WTC11 (cell line): Measurements from ENCODE around the gene ZNRF2. TPM values are rescaled to one million over a fixed set of nuclear protein-coding genes. Genes with fewer than 3 reads are reported as not detected.

Experiments used
- ATAC-seq: fragments of 200-7000 bp; cut with Tn5 transposase; 2 replicates; pipeline ENCODE4 v1.10.0; 2021; ENCODE audit warnings: mild to moderate bottlenecking, moderate library complexity
- CTCF ChIA-PET: fragments of 300-600 bp; sonication (Branson Sonifier 250); formaldehyde crosslinking; loops from one replicate; lab custom pipeline; 2021; ENCODE audit warnings: antibody characterized with exemption; lab: Charles Lee
- POLR2A ChIA-PET: fragments of 350-600 bp; sonication (Branson Sonifier 250); formaldehyde crosslinking; loops from one replicate; lab custom pipeline; 2021; ENCODE audit warnings: antibody characterized with exemption; lab: Charles Lee
- DNase-seq: peaks from one replicate; pipeline ENCODE4 v3.0.0; 2021; ENCODE audit warnings: low spot score
- H3K27ac Mint-ChIP-seq: 2 replicates; pipeline ENCODE4 v1.8.0; 2021; ENCODE audit warnings: mixed read lengths
- H3K27me3 Mint-ChIP-seq: 2 replicates; pipeline ENCODE4 v1.8.0; 2021; ENCODE audit warnings: low read depth, mild to moderate bottlenecking, moderate library complexity, mixed read lengths
- H3K36me3 Mint-ChIP-seq: 2 replicates; pipeline ENCODE4 v1.8.0; 2021; ENCODE audit warnings: mixed read lengths
- H3K4me1 Mint-ChIP-seq: 2 replicates; pipeline ENCODE4 v1.8.0; 2022; ENCODE audit warnings: mixed read lengths
- H3K4me3 Mint-ChIP-seq: 2 replicates; pipeline ENCODE4 v1.8.0; 2021; ENCODE audit warnings: mild to moderate bottlenecking, moderate library complexity, mixed read lengths
- H3K9me3 Mint-ChIP-seq: 2 replicates; pipeline ENCODE4 v1.8.0; 2021; ENCODE audit warnings: mixed read lengths
- CREB1 ChIP-seq: sonication (generic); formaldehyde crosslinking; IDR thresholded peaks from 2 replicates; pipeline ENCODE4 v1.8.0; 2023; ENCODE audit warnings: mild to moderate bottlenecking, missing genetic modification reagents
- CREM ChIP-seq: sonication (generic); formaldehyde crosslinking; IDR thresholded peaks from 2 replicates; pipeline ENCODE4 v1.8.1; 2022; ENCODE audit warnings: mild to moderate bottlenecking, missing genetic modification reagents, moderate library complexity
- ESRRA ChIP-seq: sonication (generic); formaldehyde crosslinking; IDR thresholded peaks from 2 replicates; pipeline ENCODE4 v1.8.1; 2022; ENCODE audit warnings: mild to moderate bottlenecking, missing genetic modification reagents, borderline replicate concordance
- FOXJ3 ChIP-seq: sonication (generic); formaldehyde crosslinking; IDR thresholded peaks from 2 replicates; pipeline ENCODE4 v1.9.0; 2021; ENCODE audit warnings: missing genetic modification reagents, mild to moderate bottlenecking, borderline replicate concordance
- GRHL2 ChIP-seq: fragments of 250-450 bp; sonication (Bioruptor Pico); IDR thresholded peaks from 2 replicates; pipeline ENCODE4 v1.8.0; 2022; ENCODE audit warnings: mild to moderate bottlenecking, moderate library complexity; ENCODE audit not compliant: insufficient replicate concordance, severe bottlenecking
- HMGA2 ChIP-seq: fragments of 250-450 bp; sonication (Bioruptor Pico); IDR thresholded peaks from 2 replicates; pipeline ENCODE4 v1.4.0; 2021; ENCODE audit warnings: mild to moderate bottlenecking, moderate library complexity
- OVOL2 ChIP-seq: fragments of 250-450 bp; sonication (Bioruptor Pico); IDR thresholded peaks from 2 replicates; pipeline ENCODE4 v1.9.0; 2021; ENCODE audit warnings: mild to moderate bottlenecking, borderline replicate concordance
- RELA ChIP-seq: sonication (generic); formaldehyde crosslinking; IDR thresholded peaks from 2 replicates; pipeline ENCODE4 v1.8.1; 2022; ENCODE audit warnings: missing genetic modification reagents, mild to moderate bottlenecking, borderline replicate concordance
- ZNF219 ChIP-seq: sonication (generic); formaldehyde crosslinking; IDR thresholded peaks from 2 replicates; pipeline ENCODE4 v1.8.0; 2023; ENCODE audit warnings: missing genetic modification reagents, mild to moderate bottlenecking, borderline replicate concordance
- ZNF423 ChIP-seq: fragments of 250-450 bp; sonication (Bioruptor Pico); IDR thresholded peaks from 2 replicates; pipeline ENCODE4 v2.1.2; 2022; ENCODE audit warnings: mild to moderate bottlenecking, moderate library complexity
- total RNA-seq: library from RNA; stranded (reverse); gene quantifications from 3 replicates; pipeline ENCODE4 v1.2.3, GENCODE V29; 2021
- TF ChIP-seq, protein P1 (sequence below): sonication (generic); formaldehyde crosslinking; IDR thresholded peaks from 2 replicates; pipeline ENCODE4 v1.8.0; 2023; ENCODE audit warnings: mild to moderate bottlenecking, missing genetic modification reagents
- TF ChIP-seq, protein P2 (sequence below): fragments of 250-450 bp; sonication (Bioruptor Pico); IDR thresholded peaks from 2 replicates; pipeline ENCODE4 v1.9.0; 2021; ENCODE audit warnings: mild to moderate bottlenecking
- TF ChIP-seq, protein P3 (sequence below): sonication (generic); formaldehyde crosslinking; conservative IDR thresholded peaks from 2 replicates; pipeline ENCODE4 v1.8.1; 2023; ENCODE audit warnings: mild to moderate bottlenecking, low read depth, missing genetic modification reagents, moderate library complexity
- TF ChIP-seq, protein P4 (sequence below): fragments of 250-450 bp; sonication (Bioruptor Pico); conservative IDR thresholded peaks from 2 replicates; pipeline ENCODE4 v1.9.0; 2021; ENCODE audit warnings: mild to moderate bottlenecking
- TF ChIP-seq, protein P5 (sequence below): sonication (generic); formaldehyde crosslinking; IDR thresholded peaks from 2 replicates; pipeline ENCODE4 v1.8.1; 2023; ENCODE audit warnings: mild to moderate bottlenecking, missing genetic modification reagents, moderate library complexity
- TF ChIP-seq, protein P6 (sequence below): sonication (generic); formaldehyde crosslinking; IDR thresholded peaks from 2 replicates; pipeline ENCODE4 v1.8.0; 2022; ENCODE audit warnings: mild to moderate bottlenecking, missing genetic modification reagents
- TF ChIP-seq, protein P7 (sequence below): sonication (generic); formaldehyde crosslinking; IDR thresholded peaks from 2 replicates; pipeline ENCODE4 v1.8.1; 2022; ENCODE audit warnings: low read depth, missing genetic modification reagents, borderline replicate concordance
- TF ChIP-seq, protein P8 (sequence below): sonication (generic); formaldehyde crosslinking; IDR thresholded peaks from 2 replicates; pipeline ENCODE4 v1.8.0; 2022; ENCODE audit warnings: missing genetic modification reagents

The ZNRF2 gene
- total RNA-seq, 1 experiment from 2014 or later = 18.2 TPM

DNA sequence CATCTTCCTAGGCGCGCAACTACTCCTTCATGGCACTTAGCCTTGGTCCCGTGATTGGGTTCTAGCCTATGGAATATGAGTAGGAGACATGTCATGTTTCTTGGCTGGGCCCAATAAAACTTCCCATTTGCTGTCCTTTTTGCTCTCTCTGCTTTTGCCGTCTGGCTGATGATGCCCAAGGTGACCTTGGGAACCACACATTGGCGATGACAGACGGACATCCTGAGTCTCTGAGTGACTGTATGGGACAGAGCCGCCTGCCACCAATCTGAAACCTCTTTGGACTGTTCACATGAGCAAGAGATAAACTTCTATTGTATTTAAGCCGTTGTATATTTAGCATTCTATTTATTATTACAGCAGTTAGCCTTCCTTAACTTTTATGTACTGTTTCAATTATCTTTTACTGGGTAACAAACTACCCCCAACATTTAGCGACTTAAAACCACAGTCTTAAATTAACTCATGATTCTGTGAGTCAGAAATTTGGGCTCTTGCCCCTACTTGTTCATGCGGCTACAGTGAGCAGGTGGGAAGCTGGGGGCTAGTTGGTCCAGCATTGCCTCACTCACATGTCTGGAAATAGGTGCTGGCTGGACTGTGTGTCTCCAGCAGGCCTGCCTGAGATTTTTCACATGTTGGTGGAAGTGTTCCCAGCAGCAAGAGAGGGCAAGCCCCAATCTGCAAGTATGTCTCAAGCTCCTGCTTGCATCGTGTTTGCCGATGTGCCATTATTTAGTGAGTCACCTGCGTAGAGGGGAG is 122.4 kb downstream of the ZNRF2 start:
- H3K9me3 Mint-ChIP-seq = 0 out of 2 replicates have a peak, but pooled peaks cover 3% of the 10 kb centered on the region
- TF ChIP-seq, protein P1, sequence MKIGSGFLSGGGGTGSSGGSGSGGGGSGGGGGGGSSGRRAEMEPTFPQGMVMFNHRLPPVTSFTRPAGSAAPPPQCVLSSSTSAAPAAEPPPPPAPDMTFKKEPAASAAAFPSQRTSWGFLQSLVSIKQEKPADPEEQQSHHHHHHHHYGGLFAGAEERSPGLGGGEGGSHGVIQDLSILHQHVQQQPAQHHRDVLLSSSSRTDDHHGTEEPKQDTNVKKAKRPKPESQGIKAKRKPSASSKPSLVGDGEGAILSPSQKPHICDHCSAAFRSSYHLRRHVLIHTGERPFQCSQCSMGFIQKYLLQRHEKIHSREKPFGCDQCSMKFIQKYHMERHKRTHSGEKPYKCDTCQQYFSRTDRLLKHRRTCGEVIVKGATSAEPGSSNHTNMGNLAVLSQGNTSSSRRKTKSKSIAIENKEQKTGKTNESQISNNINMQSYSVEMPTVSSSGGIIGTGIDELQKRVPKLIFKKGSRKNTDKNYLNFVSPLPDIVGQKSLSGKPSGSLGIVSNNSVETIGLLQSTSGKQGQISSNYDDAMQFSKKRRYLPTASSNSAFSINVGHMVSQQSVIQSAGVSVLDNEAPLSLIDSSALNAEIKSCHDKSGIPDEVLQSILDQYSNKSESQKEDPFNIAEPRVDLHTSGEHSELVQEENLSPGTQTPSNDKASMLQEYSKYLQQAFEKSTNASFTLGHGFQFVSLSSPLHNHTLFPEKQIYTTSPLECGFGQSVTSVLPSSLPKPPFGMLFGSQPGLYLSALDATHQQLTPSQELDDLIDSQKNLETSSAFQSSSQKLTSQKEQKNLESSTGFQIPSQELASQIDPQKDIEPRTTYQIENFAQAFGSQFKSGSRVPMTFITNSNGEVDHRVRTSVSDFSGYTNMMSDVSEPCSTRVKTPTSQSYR = no peak
- TF ChIP-seq OVOL2 = no peak
- TF ChIP-seq, protein P2, sequence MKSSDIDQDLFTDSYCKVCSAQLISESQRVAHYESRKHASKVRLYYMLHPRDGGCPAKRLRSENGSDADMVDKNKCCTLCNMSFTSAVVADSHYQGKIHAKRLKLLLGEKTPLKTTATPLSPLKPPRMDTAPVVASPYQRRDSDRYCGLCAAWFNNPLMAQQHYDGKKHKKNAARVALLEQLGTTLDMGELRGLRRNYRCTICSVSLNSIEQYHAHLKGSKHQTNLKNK = no peak
- TF ChIP-seq, protein P3, sequence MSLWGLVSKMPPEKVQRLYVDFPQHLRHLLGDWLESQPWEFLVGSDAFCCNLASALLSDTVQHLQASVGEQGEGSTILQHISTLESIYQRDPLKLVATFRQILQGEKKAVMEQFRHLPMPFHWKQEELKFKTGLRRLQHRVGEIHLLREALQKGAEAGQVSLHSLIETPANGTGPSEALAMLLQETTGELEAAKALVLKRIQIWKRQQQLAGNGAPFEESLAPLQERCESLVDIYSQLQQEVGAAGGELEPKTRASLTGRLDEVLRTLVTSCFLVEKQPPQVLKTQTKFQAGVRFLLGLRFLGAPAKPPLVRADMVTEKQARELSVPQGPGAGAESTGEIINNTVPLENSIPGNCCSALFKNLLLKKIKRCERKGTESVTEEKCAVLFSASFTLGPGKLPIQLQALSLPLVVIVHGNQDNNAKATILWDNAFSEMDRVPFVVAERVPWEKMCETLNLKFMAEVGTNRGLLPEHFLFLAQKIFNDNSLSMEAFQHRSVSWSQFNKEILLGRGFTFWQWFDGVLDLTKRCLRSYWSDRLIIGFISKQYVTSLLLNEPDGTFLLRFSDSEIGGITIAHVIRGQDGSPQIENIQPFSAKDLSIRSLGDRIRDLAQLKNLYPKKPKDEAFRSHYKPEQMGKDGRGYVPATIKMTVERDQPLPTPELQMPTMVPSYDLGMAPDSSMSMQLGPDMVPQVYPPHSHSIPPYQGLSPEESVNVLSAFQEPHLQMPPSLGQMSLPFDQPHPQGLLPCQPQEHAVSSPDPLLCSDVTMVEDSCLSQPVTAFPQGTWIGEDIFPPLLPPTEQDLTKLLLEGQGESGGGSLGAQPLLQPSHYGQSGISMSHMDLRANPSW (CRISPR knock-in tag) = no peak
- no peak for TF ChIP-seq ZNF219 (CRISPR knock-in tag)
- TF ChIP-seq GRHL2 (CRISPR knock-in tag) = no peak
- TF ChIP-seq, protein P4, sequence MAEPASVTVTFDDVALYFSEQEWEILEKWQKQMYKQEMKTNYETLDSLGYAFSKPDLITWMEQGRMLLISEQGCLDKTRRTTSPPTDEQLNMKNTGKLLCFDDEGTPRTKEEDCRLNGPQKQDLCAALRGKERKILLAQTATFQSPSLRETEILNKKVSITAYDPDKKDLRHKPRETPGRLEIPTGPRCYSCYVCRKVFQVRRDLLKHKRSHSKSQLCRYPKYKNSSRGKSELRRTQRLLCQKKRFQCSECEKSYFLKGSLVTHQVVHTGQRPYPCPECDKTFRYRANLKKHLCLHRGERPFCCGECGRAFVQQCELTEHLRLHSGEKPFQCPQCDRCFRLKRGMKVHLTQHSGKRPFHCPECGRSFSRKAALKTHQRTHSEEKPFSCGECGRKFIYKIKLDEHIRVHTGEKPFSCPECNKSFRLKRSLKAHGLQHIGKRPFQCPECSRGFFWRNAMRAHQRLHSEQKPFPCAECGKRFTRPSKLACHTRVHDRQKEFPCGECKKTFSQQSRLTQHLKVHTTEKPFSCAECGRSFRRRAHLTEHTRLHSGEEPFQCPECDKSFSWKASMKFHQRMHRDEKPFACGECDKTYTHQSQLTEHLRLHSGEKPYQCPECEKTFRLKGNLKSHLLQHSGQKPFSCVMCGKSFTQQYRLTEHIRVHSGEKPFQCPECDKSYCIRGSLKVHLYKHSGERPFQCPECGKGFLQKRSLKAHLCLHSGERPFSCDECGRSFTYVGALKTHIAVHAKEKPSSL = no peak
- no peak for TF ChIP-seq CREB1 (CRISPR knock-in tag)
- TF ChIP-seq RELA (CRISPR knock-in tag) = no peak
- no peak for TF ChIP-seq ZNF423 (CRISPR knock-in tag)
- TF ChIP-seq ESRRA (CRISPR knock-in tag) = no peak
- TF ChIP-seq CREM (CRISPR knock-in tag) = no peak
- TF ChIP-seq, all 79 proteins: peak for 0
- Mint-ChIP-seq H3K36me3 (no peaks in the 10 kb centered on the region), H3K27me3 (no peaks in the 10 kb centered on the region), H3K27ac (0 out of 2 replicates have a peak overlapping the region, but pooled peaks have one; percentile 25), H3K4me3 (no peak overlapping the region), H3K4me1 (no peaks in the 10 kb centered on the region)
- no peak for ATAC-seq
- DNase-seq = no peak
- CTCF ChIA-PET = interaction anchor here (0.6 to 0.9 kb wide), 5 partner anchors 10 to 242 kb away, joined by 3 to 5 read pairs (median 3); no protein-coding TSS in a partner anchor
- POLR2A ChIA-PET = interaction anchor here (0.5 kb wide), 1 partner anchor 145 kb away, joined by 5 read pairs; no protein-coding TSS in a partner anchor

DNA sequence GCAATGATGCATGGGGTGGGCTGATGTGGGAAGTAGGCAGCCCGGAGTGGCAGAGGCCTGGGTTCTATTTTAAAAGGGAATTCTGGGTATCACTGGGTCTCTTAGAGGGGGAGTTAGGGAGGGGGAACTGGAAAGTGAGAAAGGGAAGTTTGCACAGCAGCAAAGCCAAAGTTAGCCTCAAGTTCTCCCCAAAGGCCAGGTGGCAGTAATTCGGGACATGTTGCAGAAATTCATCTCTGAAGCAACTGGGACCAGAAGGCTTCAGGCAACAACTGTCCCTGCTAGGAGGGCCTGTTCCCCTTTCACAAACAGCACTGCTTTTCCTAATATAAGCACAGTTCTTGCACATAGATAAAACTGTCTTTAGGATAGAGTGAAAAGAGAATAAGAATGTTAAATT is 126.8 kb downstream of the ZNRF2 start:
- H3K36me3 Mint-ChIP-seq = peaks cover 12% of the 10 kb centered on the region
- no peak overlapping the region for H3K4me3 Mint-ChIP-seq
- DNase-seq (no peak), ATAC-seq (no peak)
- POLR2A ChIA-PET = no interaction called here
- peaks cover 3% of the 10 kb centered on the region; the same call in 1 of the 2 replicates for H3K27me3 Mint-ChIP-seq
- H3K4me1 Mint-ChIP-seq = peaks cover 2% of the 10 kb centered on the region; the same call in 1 of the 2 replicates
- peaks cover 12% of the 10 kb centered on the region for H3K9me3 Mint-ChIP-seq
- no peak overlapping the region for H3K27ac Mint-ChIP-seq
- CTCF ChIA-PET = interaction anchor here (0.9 to 5.3 kb wide), 2 partner anchors 134 to 247 kb away, joined by 4 to 60 read pairs; no protein-coding TSS in a partner anchor
- TF ChIP-seq HMGA2 (CRISPR knock-in tag) = no peak
- TF ChIP-seq, protein P5, sequence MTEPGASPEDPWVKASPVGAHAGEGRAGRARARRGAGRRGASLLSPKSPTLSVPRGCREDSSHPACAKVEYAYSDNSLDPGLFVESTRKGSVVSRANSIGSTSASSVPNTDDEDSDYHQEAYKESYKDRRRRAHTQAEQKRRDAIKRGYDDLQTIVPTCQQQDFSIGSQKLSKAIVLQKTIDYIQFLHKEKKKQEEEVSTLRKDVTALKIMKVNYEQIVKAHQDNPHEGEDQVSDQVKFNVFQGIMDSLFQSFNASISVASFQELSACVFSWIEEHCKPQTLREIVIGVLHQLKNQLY (CRISPR knock-in tag) = no peak
- TF ChIP-seq, protein P6, sequence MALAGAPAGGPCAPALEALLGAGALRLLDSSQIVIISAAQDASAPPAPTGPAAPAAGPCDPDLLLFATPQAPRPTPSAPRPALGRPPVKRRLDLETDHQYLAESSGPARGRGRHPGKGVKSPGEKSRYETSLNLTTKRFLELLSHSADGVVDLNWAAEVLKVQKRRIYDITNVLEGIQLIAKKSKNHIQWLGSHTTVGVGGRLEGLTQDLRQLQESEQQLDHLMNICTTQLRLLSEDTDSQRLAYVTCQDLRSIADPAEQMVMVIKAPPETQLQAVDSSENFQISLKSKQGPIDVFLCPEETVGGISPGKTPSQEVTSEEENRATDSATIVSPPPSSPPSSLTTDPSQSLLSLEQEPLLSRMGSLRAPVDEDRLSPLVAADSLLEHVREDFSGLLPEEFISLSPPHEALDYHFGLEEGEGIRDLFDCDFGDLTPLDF = no peak
- no peak for TF ChIP-seq FOXJ3 (CRISPR knock-in tag)
- TF ChIP-seq, protein P7, sequence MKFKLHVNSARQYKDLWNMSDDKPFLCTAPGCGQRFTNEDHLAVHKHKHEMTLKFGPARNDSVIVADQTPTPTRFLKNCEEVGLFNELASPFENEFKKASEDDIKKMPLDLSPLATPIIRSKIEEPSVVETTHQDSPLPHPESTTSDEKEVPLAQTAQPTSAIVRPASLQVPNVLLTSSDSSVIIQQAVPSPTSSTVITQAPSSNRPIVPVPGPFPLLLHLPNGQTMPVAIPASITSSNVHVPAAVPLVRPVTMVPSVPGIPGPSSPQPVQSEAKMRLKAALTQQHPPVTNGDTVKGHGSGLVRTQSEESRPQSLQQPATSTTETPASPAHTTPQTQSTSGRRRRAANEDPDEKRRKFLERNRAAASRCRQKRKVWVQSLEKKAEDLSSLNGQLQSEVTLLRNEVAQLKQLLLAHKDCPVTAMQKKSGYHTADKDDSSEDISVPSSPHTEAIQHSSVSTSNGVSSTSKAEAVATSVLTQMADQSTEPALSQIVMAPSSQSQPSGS (CRISPR knock-in tag) = no peak
- TF ChIP-seq, protein P8, sequence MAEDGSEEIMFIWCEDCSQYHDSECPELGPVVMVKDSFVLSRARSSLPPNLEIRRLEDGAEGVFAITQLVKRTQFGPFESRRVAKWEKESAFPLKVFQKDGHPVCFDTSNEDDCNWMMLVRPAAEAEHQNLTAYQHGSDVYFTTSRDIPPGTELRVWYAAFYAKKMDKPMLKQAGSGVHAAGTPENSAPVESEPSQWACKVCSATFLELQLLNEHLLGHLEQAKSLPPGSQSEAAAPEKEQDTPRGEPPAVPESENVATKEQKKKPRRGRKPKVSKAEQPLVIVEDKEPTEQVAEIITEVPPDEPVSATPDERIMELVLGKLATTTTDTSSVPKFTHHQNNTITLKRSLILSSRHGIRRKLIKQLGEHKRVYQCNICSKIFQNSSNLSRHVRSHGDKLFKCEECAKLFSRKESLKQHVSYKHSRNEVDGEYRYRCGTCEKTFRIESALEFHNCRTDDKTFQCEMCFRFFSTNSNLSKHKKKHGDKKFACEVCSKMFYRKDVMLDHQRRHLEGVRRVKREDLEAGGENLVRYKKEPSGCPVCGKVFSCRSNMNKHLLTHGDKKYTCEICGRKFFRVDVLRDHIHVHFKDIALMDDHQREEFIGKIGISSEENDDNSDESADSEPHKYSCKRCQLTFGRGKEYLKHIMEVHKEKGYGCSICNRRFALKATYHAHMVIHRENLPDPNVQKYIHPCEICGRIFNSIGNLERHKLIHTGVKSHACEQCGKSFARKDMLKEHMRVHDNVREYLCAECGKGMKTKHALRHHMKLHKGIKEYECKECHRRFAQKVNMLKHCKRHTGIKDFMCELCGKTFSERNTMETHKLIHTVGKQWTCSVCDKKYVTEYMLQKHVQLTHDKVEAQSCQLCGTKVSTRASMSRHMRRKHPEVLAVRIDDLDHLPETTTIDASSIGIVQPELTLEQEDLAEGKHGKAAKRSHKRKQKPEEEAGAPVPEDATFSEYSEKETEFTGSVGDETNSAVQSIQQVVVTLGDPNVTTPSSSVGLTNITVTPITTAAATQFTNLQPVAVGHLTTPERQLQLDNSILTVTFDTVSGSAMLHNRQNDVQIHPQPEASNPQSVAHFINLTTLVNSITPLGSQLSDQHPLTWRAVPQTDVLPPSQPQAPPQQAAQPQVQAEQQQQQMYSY (CRISPR knock-in tag) = no peak
